ENCODE measurements around the gene SLC39A5. TPM values are rescaled to one million over a fixed set of nuclear protein-coding genes. Genes with fewer than 3 reads are reported as not detected.

The SLC39A5 gene
- total and polyA plus RNA-seq, 8 donors, result 0.29 to 6.6 (median 3.9) TPM; not detected in 1

DNA sequence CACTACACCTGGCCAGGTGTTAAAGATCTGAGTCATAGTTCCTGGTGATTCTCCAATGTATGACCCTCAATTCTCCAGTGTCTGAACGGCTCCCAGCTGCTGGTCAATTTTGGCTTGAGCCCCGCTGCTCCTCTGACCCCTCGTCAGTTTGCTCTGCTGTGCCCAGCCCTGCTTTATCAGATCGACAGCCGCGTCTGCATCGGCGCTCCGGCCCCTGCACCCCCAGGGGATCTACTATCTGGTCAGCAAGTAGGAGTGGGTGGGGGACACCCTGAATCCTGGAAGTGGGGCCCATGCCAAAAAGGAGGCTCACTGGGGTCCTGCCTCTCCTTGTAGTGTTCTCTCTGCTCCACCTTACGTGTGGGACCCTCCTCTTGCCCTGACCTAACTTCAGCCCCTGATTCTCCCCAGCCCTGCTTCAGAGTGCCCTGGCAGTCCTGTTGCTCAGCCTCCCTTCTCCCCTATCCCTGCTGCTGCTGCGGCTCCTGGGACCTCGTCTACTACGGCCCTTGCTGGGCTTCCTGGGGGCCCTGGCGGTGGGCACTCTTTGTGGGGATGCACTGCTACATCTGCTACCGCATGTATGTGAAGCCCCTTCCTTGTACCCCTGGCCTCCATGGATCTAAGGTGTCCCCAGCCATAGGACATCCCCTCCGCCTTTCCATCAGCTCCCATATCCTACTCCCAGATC is 5.0 kb downstream of the SLC39A5 start:
- Histone ChIP-seq H3K27ac (no peak overlapping the region), H3K4me1 (no peaks in the 10 kb centered on the region), H3K9me3 (no peaks in the 10 kb centered on the region), H3K27me3 (no peaks in the 10 kb centered on the region), H3K36me3 (peaks cover 0 to 29% of the 10 kb centered on the region in 2 donors), H3K4me3 (no peak overlapping the region)
- DNase-seq (no peak), ATAC-seq (no peak)
- no peak for TF ChIP-seq CTCF (IDR thresholded peaks at IDR 0.05)
- intact Hi-C loops (cut with DNase I), result no loop called here

DNA sequence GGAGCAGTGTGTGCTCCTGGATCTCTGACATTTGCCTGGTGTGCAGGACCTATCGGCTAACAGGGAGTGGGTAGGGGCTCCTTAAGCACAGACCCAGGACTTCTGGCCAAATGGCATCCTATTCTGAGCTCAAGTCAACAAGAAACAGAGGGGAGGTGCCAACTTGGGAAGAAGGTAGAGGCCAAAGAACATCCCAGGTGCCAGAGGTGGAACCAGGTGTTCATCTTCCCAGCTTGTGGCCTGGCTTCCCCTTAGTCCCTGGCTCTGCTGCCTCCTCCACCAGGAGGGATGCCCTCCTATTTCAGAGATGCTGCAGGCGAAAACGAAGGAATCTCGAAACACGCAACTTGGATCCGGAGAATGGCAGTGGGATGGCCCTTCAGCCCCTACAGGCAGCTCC is 6.2 kb downstream of the SLC39A5 start:
- DNase-seq, result no peak
- intact Hi-C loops (cut with DNase I), result no loop called here
- H3K27me3 ChIP-seq, result no peaks in the 10 kb centered on the region
- no peak for ATAC-seq
- peaks cover 0 to 41% of the 10 kb centered on the region in 2 donors for H3K36me3 ChIP-seq
- H3K9me3 ChIP-seq, result no peaks in the 10 kb centered on the region
- no peak for TF ChIP-seq CTCF (IDR thresholded peaks at IDR 0.05)
- H3K4me3 ChIP-seq, result no peak overlapping the region
- H3K27ac ChIP-seq, result no peak overlapping the region
- H3K4me1 ChIP-seq, result no peaks in the 10 kb centered on the region

GRCh38 chr12:56236985-56237384 is 7.1 kb downstream of the SLC39A5 start:
- Histone ChIP-seq H3K4me1 (no peaks in the 10 kb centered on the region), H3K27me3 (no peaks in the 10 kb centered on the region), H3K36me3 (peaks cover 0 to 50% of the 10 kb centered on the region in 2 donors), H3K27ac (no peak overlapping the region), H3K4me3 (no peak overlapping the region), H3K9me3 (no peaks in the 10 kb centered on the region)
- DNase-seq, result no peak
- intact Hi-C loops (cut with DNase I), result no loop called here
- no peak for ATAC-seq
- TF ChIP-seq CTCF (IDR thresholded peaks at IDR 0.05), result no peak

DNA sequence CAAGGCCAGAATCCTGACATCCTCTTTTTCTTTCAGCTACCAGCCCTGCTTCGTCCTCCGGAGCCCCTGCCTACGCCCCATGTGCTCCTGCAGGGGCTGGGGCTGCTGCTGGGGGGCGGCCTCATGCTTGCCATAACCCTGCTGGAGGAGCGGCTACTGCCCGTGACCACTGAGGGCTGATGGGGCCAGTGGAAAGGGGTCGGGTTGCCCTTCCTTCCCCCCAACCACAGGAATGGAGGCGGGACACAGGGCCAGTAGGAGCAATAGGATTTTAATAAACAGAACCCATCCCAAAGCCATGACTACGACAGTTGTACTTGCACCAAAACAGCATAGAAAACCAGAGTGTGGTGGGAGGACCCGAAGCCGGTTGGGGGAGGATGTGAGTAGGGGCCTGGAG is 7.7 kb downstream of the SLC39A5 start:
- Histone ChIP-seq H3K36me3 (peaks cover 0 to 55% of the 10 kb centered on the region in 2 donors), H3K9me3 (no peaks in the 10 kb centered on the region), H3K27ac (no peak overlapping the region), H3K27me3 (no peaks in the 10 kb centered on the region), H3K4me3 (no peak overlapping the region), H3K4me1 (no peaks in the 10 kb centered on the region)
- TF ChIP-seq CTCF (IDR thresholded peaks at IDR 0.05), result no peak
- no peak for ATAC-seq
- peak in 1 of 4 donors; percentile 31 for DNase-seq
- intact Hi-C loops (cut with DNase I), result no loop called here

GRCh38 chr12:56241424-56242303 is 11.8 kb downstream of the SLC39A5 start:
- Histone ChIP-seq H3K4me3 (no peak overlapping the region), H3K4me1 (no peaks in the 10 kb centered on the region), H3K27ac (no peak overlapping the region), H3K9me3 (no peaks in the 10 kb centered on the region), H3K27me3 (no peaks in the 10 kb centered on the region), H3K36me3 (peaks cover 0 to 90% of the 10 kb centered on the region in 2 donors)
- TF ChIP-seq CTCF (IDR thresholded peaks at IDR 0.05), result no peak
- ATAC-seq, result no peak
- intact Hi-C loops (cut with DNase I), result no loop called here
- peak in 1 of 4 donors; percentile 17 for DNase-seq

All from left lung (tissue), 10 donors.